GOT3 (cell line): Measurements from ENCODE around the gene CMTM2.
"Not testable (repeated sequence)": the region's sequence is repeated elsewhere in the genome, so short reads cannot be mapped to it uniquely, and the experiment has no call there.

Source experiments
- DNase-seq: peaks from one replicate; lab custom pipeline; 2025; ENCODE audit warnings: mixed read lengths; lab: John Stamatoyannopoulos, UW

The CMTM2 gene

GRCh38 chr16:66630561-66631260, 51.4 kb downstream of the CMTM2 start:
- DNase-seq, result not testable (repeated sequence)

GRCh38 chr16:66631558-66631957, 52.3 kb downstream of the CMTM2 start:
- DNase-seq, result not testable (repeated sequence)

GRCh38 chr16:66634527-66635196, 55.4 kb downstream of the CMTM2 start:
- DNase-seq, result no peak

- DNase-seq, result no peak
Measured at GRCh38 chr16:66635406-66635805, 56.1 kb downstream of the CMTM2 start.

GRCh38 chr16:66636199-66636598, 56.9 kb downstream of the CMTM2 start:
- no peak for DNase-seq

GRCh38 chr16:66637806-66638205, 58.5 kb downstream of the CMTM2 start:
- DNase-seq, result no peak
